GM12878 (cell line): ENCODE measurements around the gene CLIC5. TPM values are rescaled to one million over a fixed set of nuclear protein-coding genes. Genes with fewer than 3 reads are reported as not detected.

Source experiments
- ATAC-seq: fragments of 200-7000 bp; cut with Tn5 transposase; 3 replicates; pipeline ENCODE4 v1.9.1; 2020; ENCODE audit warnings: mild to moderate bottlenecking, moderate library complexity
- BruUV-seq: library from RNA; stranded (reverse); fragments of 400-500 nt; replicated peaks from 2 replicates; lab custom pipeline; 2021; lab: Mats Ljungman, UMichigan
- CTCF ChIA-PET: fragments of 300-600 bp; sonication (Branson Sonifier 250); formaldehyde crosslinking; extraction: SDS; loops from one replicate; lab custom pipeline; 2021; ENCODE audit warnings: inconsistent platforms; lab: Yijun Ruan, JAX
- POLR2A ChIA-PET: fragments of 350-600 bp; formaldehyde crosslinking; extraction: SDS; loops from one replicate; lab custom pipeline; 2021; ENCODE audit warnings: inconsistent platforms; lab: Charles Lee
- RAD21 ChIA-PET: fragments of 300-600 bp; sonication (Branson Sonifier 250); formaldehyde crosslinking; loops from one replicate; lab custom pipeline; 2023; ENCODE audit warnings: antibody characterized with exemption; ENCODE audit not compliant: unreplicated experiment; lab: Charles Lee
- SMC1A ChIA-PET: fragments of 300-600 bp; sonication (Branson Sonifier 250); formaldehyde crosslinking; loops from one replicate; lab custom pipeline; 2023; ENCODE audit not compliant: unreplicated experiment, uncharacterized antibody; lab: Charles Lee
- DNase-seq: peaks from one replicate; pipeline ENCODE4 v3.0.0-alpha.2; 2011; ENCODE audit warnings: low read depth, low spot score
- FAIRE-seq: peaks from 3 replicates; lab custom pipeline; 2011; peaks lifted over from hg19 to GRCh38; lab: Jason Lieb, UNC
- H2AFZ ChIP-seq: 2 replicates; pipeline ENCODE4 v1.6.0; 2011; ENCODE audit warnings: low read depth, low read length, control low read depth; ENCODE audit not compliant: control insufficient read depth
- H3K27ac ChIP-seq: 2 replicates; pipeline ENCODE4 v1.5.1; 2011; ENCODE audit warnings: control low read depth; ENCODE audit not compliant: control insufficient read depth, insufficient read depth
- H3K27me3 ChIP-seq, 2 experiments: replicated peaks in 1 of 2; 2 replicates each; pipeline versions ENCODE4 v1.6.0 to v1.6.1; 2011; ENCODE audit warnings: low read length in 1 of 2; ENCODE audit not compliant: control insufficient read depth in 2 of 2, insufficient read depth in 2 of 2
- H3K36me3 ChIP-seq, 2 experiments: 2 replicates each; pipeline ENCODE4 v1.5.1; 2011; ENCODE audit warnings: low read length in 1 of 2; ENCODE audit not compliant: control insufficient read depth in 2 of 2, insufficient read depth in 2 of 2
- H3K4me1 ChIP-seq: 2 replicates; pipeline ENCODE4 v1.6.1; 2011; ENCODE audit warnings: mild to moderate bottlenecking, low read length, moderate library complexity, mixed read lengths; ENCODE audit not compliant: control insufficient read depth, insufficient read depth
- H3K4me2 ChIP-seq: 2 replicates; pipeline ENCODE4 v1.6.0; 2011; ENCODE audit warnings: control low read depth; ENCODE audit not compliant: control insufficient read depth, insufficient read depth
- H3K4me3 ChIP-seq: fragments of 200-600 bp; sonication (generic); 2 replicates; pipeline ENCODE4 v1.5.1; 2016
- H3K79me2 ChIP-seq: 2 replicates; pipeline ENCODE4 v1.6.0; 2011; ENCODE audit warnings: low read length; ENCODE audit not compliant: control insufficient read depth, insufficient read depth
- H3K9ac ChIP-seq: 2 replicates; pipeline ENCODE4 v1.8.0; 2011; ENCODE audit warnings: low read length, control low read depth, mixed read lengths; ENCODE audit not compliant: control insufficient read depth, insufficient read depth
- H3K9me3 ChIP-seq: replicated peaks from 3 replicates; pipeline ENCODE4 v1.5.1; 2011; ENCODE audit warnings: mild to moderate bottlenecking, low read length; ENCODE audit not compliant: control insufficient read depth, insufficient read depth
- H4K20me1 ChIP-seq: 2 replicates; pipeline ENCODE4 v1.6.0; 2011; ENCODE audit not compliant: control insufficient read depth, insufficient read depth
- BMI1 ChIP-seq: fragments of 450-650 bp; IDR thresholded peaks from 2 replicates; pipeline ENCODE4 v1.6.1; 2016; ENCODE audit warnings: mild to moderate bottlenecking, moderate library complexity, borderline replicate concordance
- CHD1 ChIP-seq: IDR thresholded peaks from 2 replicates; pipeline ENCODE4 v1.6.1; 2012; ENCODE audit warnings: low read depth, low read length, improper control_type of control experiment
- EED ChIP-seq: sonication (generic); IDR thresholded peaks from 2 replicates; pipeline ENCODE4 v1.6.1; 2016; ENCODE audit warnings: antibody characterized with exemption, low read depth
- JUND ChIP-seq: IDR thresholded peaks from 2 replicates; pipeline ENCODE4 v1.6.1; 2012; ENCODE audit warnings: low read depth, mild to moderate bottlenecking, low read length, improper control_type of control experiment, moderate library complexity
- LARP7 ChIP-seq: fragments of 450-650 bp; IDR thresholded peaks from 2 replicates; pipeline ENCODE4 v1.6.1; 2017; ENCODE audit warnings: mild to moderate bottlenecking
- PAX8 ChIP-seq: fragments of 450-650 bp; IDR thresholded peaks from 2 replicates; pipeline ENCODE4 v1.6.1; 2017; ENCODE audit warnings: mild to moderate bottlenecking, moderate library complexity
- SMAD5 ChIP-seq: IDR thresholded peaks from 2 replicates; pipeline ENCODE4 v1.6.1; 2016; ENCODE audit warnings: antibody characterized with exemption, low read depth
- SRF ChIP-seq, 2 experiments: IDR thresholded peaks; 2 replicates each; pipeline ENCODE4 v1.6.1; 2011; ENCODE audit warnings: low read depth in 2 of 2, low read length in 2 of 2, mild to moderate bottlenecking in 1 of 2, moderate library complexity in 1 of 2
- ZBTB4 ChIP-seq: fragments of 450-650 bp; formaldehyde crosslinking; IDR thresholded peaks from 2 replicates; pipeline ENCODE4 v1.4.0; 2022; ENCODE audit warnings: mild to moderate bottlenecking, moderate library complexity
- ZZZ3 ChIP-seq: IDR thresholded peaks from 2 replicates; pipeline ENCODE4 v1.6.1; 2011; ENCODE audit warnings: low read depth; ENCODE audit not compliant: control insufficient read depth, insufficient read length
- WGBS: methylation state at CpG from one replicate; pipeline ENCODE4 v1.1.6; 2016; ENCODE audit warnings: low lambda C conversion rate; ENCODE audit not compliant: insufficient replicate concordance, insufficient coverage; ENCODE audit errors: missing lambda C conversion rate; 5-methylcytosine and 5-hydroxymethylcytosine counted together
- in situ Hi-C: fragments of 300-500 bp; cut with MboI; formaldehyde crosslinking; loops from 9 replicates; pipeline ENCODE4 v1.14.3; 2018; ENCODE audit warnings: mixed read lengths
- intact Hi-C: fragments of 100-400 bp; cut with micrococcal nuclease; formaldehyde crosslinking; loops from one replicate; pipeline ENCODE4 v1.14.2; 2022; ENCODE audit not compliant: unreplicated experiment
- polyA plus RNA-seq, 11 experiments: library from polyadenylated mRNA; depleted of rRNA in 4 of 11; unstranded in 6 of 11; stranded (reverse) in 5 of 11; fragments of >200 nt; fragmentation: Nextera tagmentation in 4 of 11; fragmentation: Illumina TruSeq in 1 of 11; extraction: Ambion mirVana in 4 of 11; extraction: Trizol in 1 of 11; gene quantifications; 1 replicate in 1 of 11; 2 replicates in 10 of 11; pipeline versions ENCODE4 v1.2.1 to v1.2.3, GENCODE V29; 2011 to 2016; ENCODE audit warnings: inconsistent platforms in 2 of 11, missing spikeins in 2 of 11, low read depth in 1 of 11
- total RNA-seq, 4 experiments: library from RNA; depleted of rRNA in 3 of 4; stranded (reverse); fragments of >200 nt in 3 of 4; fragmentation: Illumina TruSeq in 1 of 4; extraction: Trizol in 1 of 4; gene quantifications; 2 replicates each; pipeline versions ENCODE4 v1.2.1 to v1.2.3, GENCODE V29; 2013 to 2021
- TF ChIP-seq, protein P1 (sequence below): fragments of 450-650 bp; IDR thresholded peaks from 2 replicates; pipeline ENCODE4 v1.6.1; 2018; ENCODE audit warnings: borderline replicate concordance, mild to moderate bottlenecking; ENCODE audit not compliant: partially characterized antibody
- TF ChIP-seq, protein P2 (sequence below): fragments of 450-650 bp; IDR thresholded peaks from 2 replicates; pipeline ENCODE4 v1.6.1; 2017; ENCODE audit warnings: mild to moderate bottlenecking, moderate library complexity
- TF ChIP-seq, protein P3 (sequence below): IDR thresholded peaks from 2 replicates; pipeline ENCODE4 v1.6.1; 2011; ENCODE audit warnings: mild to moderate bottlenecking, low read depth, low read length, moderate library complexity; ENCODE audit not compliant: insufficient replicate concordance

Gene CLIC5
- total and polyA plus RNA-seq, 10 of the 15 experiments (the other 5 are each of a cell fraction or from before 2014, with no cell fraction given) = 0.01 to 0.08 (median 0.02) TPM; not detected in 7

- Histone ChIP-seq H3K4me3 (no peak overlapping the region), H4K20me1 (no peaks in the 10 kb centered on the region), H3K27ac (no peak overlapping the region), H3K9me3 (no peaks in the 10 kb centered on the region; the same call in 1 of the 3 replicates), H2AFZ (no peak overlapping the region), H3K27me3 (no peaks in the 10 kb centered on the region; a peak in 1 of 4 replicates), H3K4me2 (no peak overlapping the region), H3K9ac (no peak overlapping the region), H3K4me1 (no peaks in the 10 kb centered on the region), H3K79me2 (no peaks in the 10 kb centered on the region), H3K36me3 (no peaks in the 10 kb centered on the region)
- intact Hi-C loops = no loop called here
- WGBS = 60% methylated on average over 1 of the region's 1 CpG
- no peak for FAIRE-seq
- no TSS peak for BruUV-seq
- RAD21 ChIA-PET = no interaction called here
- no peak for DNase-seq
- CTCF ChIA-PET = no interaction called here
- SMC1A ChIA-PET = no interaction called here
- POLR2A ChIA-PET = no interaction called here
- in situ Hi-C loops = no loop called here
- ATAC-seq = no peak
- TF ChIP-seq BMI1 = no peak
- no peak for TF ChIP-seq JUND
- TF ChIP-seq, protein P1, sequence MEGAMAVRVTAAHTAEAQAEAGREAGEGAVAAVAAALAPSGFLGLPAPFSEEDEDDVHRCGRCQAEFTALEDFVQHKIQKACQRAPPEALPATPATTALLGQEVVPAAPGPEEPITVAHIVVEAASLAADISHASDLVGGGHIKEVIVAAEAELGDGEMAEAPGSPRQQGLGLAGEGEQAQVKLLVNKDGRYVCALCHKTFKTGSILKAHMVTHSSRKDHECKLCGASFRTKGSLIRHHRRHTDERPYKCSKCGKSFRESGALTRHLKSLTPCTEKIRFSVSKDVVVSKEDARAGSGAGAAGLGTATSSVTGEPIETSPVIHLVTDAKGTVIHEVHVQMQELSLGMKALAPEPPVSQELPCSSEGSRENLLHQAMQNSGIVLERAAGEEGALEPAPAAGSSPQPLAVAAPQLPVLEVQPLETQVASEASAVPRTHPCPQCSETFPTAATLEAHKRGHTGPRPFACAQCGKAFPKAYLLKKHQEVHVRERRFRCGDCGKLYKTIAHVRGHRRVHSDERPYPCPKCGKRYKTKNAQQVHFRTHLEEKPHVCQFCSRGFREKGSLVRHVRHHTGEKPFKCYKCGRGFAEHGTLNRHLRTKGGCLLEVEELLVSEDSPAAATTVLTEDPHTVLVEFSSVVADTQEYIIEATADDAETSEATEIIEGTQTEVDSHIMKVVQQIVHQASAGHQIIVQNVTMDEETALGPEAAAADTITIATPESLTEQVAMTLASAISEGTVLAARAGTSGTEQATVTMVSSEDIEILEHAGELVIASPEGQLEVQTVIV = no peak
- no peak for TF ChIP-seq EED
- TF ChIP-seq, protein P2, sequence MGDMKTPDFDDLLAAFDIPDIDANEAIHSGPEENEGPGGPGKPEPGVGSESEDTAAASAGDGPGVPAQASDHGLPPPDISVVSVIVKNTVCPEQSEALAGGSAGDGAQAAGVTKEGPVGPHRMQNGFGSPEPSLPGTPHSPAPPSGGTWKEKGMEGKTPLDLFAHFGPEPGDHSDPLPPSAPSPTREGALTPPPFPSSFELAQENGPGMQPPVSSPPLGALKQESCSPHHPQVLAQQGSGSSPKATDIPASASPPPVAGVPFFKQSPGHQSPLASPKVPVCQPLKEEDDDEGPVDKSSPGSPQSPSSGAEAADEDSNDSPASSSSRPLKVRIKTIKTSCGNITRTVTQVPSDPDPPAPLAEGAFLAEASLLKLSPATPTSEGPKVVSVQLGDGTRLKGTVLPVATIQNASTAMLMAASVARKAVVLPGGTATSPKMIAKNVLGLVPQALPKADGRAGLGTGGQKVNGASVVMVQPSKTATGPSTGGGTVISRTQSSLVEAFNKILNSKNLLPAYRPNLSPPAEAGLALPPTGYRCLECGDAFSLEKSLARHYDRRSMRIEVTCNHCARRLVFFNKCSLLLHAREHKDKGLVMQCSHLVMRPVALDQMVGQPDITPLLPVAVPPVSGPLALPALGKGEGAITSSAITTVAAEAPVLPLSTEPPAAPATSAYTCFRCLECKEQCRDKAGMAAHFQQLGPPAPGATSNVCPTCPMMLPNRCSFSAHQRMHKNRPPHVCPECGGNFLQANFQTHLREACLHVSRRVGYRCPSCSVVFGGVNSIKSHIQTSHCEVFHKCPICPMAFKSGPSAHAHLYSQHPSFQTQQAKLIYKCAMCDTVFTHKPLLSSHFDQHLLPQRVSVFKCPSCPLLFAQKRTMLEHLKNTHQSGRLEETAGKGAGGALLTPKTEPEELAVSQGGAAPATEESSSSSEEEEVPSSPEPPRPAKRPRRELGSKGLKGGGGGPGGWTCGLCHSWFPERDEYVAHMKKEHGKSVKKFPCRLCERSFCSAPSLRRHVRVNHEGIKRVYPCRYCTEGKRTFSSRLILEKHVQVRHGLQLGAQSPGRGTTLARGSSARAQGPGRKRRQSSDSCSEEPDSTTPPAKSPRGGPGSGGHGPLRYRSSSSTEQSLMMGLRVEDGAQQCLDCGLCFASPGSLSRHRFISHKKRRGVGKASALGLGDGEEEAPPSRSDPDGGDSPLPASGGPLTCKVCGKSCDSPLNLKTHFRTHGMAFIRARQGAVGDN = no peak
- TF ChIP-seq, protein P3, sequence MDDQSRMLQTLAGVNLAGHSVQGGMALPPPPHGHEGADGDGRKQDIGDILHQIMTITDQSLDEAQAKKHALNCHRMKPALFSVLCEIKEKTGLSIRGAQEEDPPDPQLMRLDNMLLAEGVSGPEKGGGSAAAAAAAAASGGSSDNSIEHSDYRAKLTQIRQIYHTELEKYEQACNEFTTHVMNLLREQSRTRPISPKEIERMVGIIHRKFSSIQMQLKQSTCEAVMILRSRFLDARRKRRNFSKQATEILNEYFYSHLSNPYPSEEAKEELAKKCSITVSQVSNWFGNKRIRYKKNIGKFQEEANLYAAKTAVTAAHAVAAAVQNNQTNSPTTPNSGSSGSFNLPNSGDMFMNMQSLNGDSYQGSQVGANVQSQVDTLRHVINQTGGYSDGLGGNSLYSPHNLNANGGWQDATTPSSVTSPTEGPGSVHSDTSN = no peak
- no peak for TF ChIP-seq ZBTB4 (CRISPR knock-in tag)
- no peak for TF ChIP-seq ZZZ3
- TF ChIP-seq PAX8 = no peak
- no peak for TF ChIP-seq CHD1
- TF ChIP-seq SMAD5 = no peak
- TF ChIP-seq LARP7 = no peak
- no peak for TF ChIP-seq SRF (IDR thresholded peaks at IDR 0.05; ENCODE audit: low read depth in 2 of 2, low read length in 2 of 2)
Measured at GRCh38 chr6:45987856-45988255, 27.8 kb downstream of the CLIC5 start.
